Psoas muscle (tissue), 8 donors: ENCODE results near the gene EIPR1. TPM values are rescaled to one million over a fixed set of nuclear protein-coding genes. Genes with fewer than 3 reads are reported as not detected.
A peak's percentile ranks its signal among the peaks of the same experiment; 100 is the strongest.

Experiments used
- ATAC-seq, 4 donors: fragments of 200-7000 bp; cut with Tn5 transposase; one replicate each; pipeline ENCODE4 v1.9.1; 2020; ENCODE audit warnings: moderate library complexity in 3 of 4, mild to moderate bottlenecking in 2 of 4
- DNase-seq, 2 donors: peaks; one replicate each; pipeline ENCODE4 v3.0.0-alpha.2; 2020
- H3K27ac ChIP-seq: fragments of 200-600 bp; one replicate; pipeline ENCODE4 v1.8.0; 2022
- H3K27me3 ChIP-seq, 3 donors: fragments of 200-600 bp in 1 of 3; one replicate each; pipeline versions ENCODE4 v1.6.1 to v1.8.0; 2013 to 2022; ENCODE audit warnings: low read length in 2 of 3, mild to moderate bottlenecking in 2 of 3, moderate library complexity in 1 of 3; ENCODE audit not compliant: insufficient read depth in 3 of 3
- H3K36me3 ChIP-seq, 2 donors: fragments of 200-600 bp in 1 of 2; one replicate each; pipeline versions ENCODE4 v1.6.1 to v1.8.0; 2013 to 2022; ENCODE audit warnings: low read depth in 1 of 2, mild to moderate bottlenecking in 1 of 2, moderate library complexity in 1 of 2; ENCODE audit not compliant: insufficient read depth in 1 of 2
- H3K4me1 ChIP-seq: fragments of 200-600 bp; one replicate; pipeline ENCODE4 v1.8.0; 2022
- H3K4me3 ChIP-seq: fragments of 200-600 bp; one replicate; pipeline ENCODE4 v1.8.0; 2022; ENCODE audit warnings: mild to moderate bottlenecking
- H3K9me3 ChIP-seq: fragments of 200-600 bp; one replicate; pipeline ENCODE4 v1.8.0; 2022
- CTCF ChIP-seq: fragments of 200-600 bp; IDR thresholded peaks from one replicate; pipeline ENCODE4 v1.8.0; 2022; ENCODE audit warnings: antibody characterized with exemption
- WGBS, 3 donors: extraction: QIAGEN DNeasy Blood & Tissue Kit; methylation state at CpG; one replicate each; pipeline versions ENCODE4 v1.1.6 to v1.1.7; 2013; 5-methylcytosine and 5-hydroxymethylcytosine counted together
- intact Hi-C, 2 donors: fragments of 100-400 bp; cut with DNase I; formaldehyde crosslinking; loops; one replicate each; pipeline versions ENCODE4 v1.11.0 to v1.14.2; 2022
- polyA plus RNA-seq, 3 donors: library from polyadenylated mRNA; stranded (reverse); fragments of 200-250 nt; gene quantifications; one replicate each; pipeline ENCODE4 v1.2.3, GENCODE V29; 2013
- total RNA-seq, 4 donors: library from RNA; stranded (reverse); fragmentation: NEBNext Ultra II Directional in 2 of 4; extraction: Animal tissue kit (Norgen Biotek cat#: 25700) in 2 of 4; gene quantifications; one replicate each; pipeline versions ENCODE4 v1.2.1 to v1.2.4, GENCODE V29; 2021 to 2023
- donor health status: healthy with polysubstance abuse.
- donor health status: DM: no; HTN: no; CAD: no; lungs with moderate emphysema.
- donor health status: Bipolar disorder and iron deficiency.
- donor health status: healthy.
- donor health status: DM: yes; HTN: yes; CAD: no.
- donor health status: DM: no; HTN: no; CAD: no.
- donor health status: DM: no; HTN: no; CAD: no.
- donor health status: DM: yes; HTN: yes; CAD: no.

EIPR1 gene
- total and polyA plus RNA-seq, 7 donors, result 9.7 to 42.1 (median 12.5) TPM

- TF ChIP-seq CTCF, result no peak
- Histone ChIP-seq H3K36me3 (peaks cover 0 to 24% of the 10 kb centered on the region in 2 donors), H3K27me3 (no peaks in the 10 kb centered on the region), H3K27ac (no peak overlapping the region), H3K9me3 (no peaks in the 10 kb centered on the region), H3K4me1 (peaks cover 4% of the 10 kb centered on the region), H3K4me3 (no peak overlapping the region)
- intact Hi-C loops, result loop anchor here in 1 of 2 donors (5.0 kb wide), 1 partner anchor 112 kb away; no protein-coding TSS in a partner anchor
- ATAC-seq (no peak), DNase-seq (no peak)
- WGBS, 3 donors, result 92 to 98% (median 96%) methylated on average over 8 of the region's 8 CpGs
Observed at GRCh38 chr2:3189961-3190360, 187.7 kb downstream of the EIPR1 start.

- DNase-seq (no peak), ATAC-seq (no peak)
- Histone ChIP-seq H3K4me1 (peaks cover 4% of the 10 kb centered on the region), H3K9me3 (no peaks in the 10 kb centered on the region), H3K27me3 (no peaks in the 10 kb centered on the region), H3K27ac (no peak overlapping the region), H3K36me3 (peaks cover 0 to 24% of the 10 kb centered on the region in 2 donors), H3K4me3 (no peak overlapping the region)
- no peak for TF ChIP-seq CTCF
- intact Hi-C loops, result no loop called here
- 87 to 90% (median 89%) methylated on average over 26 of the region's 26 CpGs for whole genome bisulfite sequencing, 3 donors
Observed at GRCh38 chr2:3189076-3189591, 188.5 kb downstream of the EIPR1 start.

GRCh38 chr2:3188405-3188946 is 189.1 kb downstream of the EIPR1 start:
- ATAC-seq (no peak), DNase-seq (no peak)
- H3K9me3 ChIP-seq, result no peaks in the 10 kb centered on the region
- intact Hi-C loops, result no loop called here
- WGBS, 3 donors, result 97 to 98% (median 98%) methylated on average over 21 of the region's 21 CpGs
- peaks cover 0 to 24% of the 10 kb centered on the region in 2 donors for H3K36me3 ChIP-seq
- TF ChIP-seq CTCF, result no peak
- peaks cover 4% of the 10 kb centered on the region for H3K4me1 ChIP-seq
- no peak overlapping the region for H3K27ac ChIP-seq
- no peaks in the 10 kb centered on the region for H3K27me3 ChIP-seq
- H3K4me3 ChIP-seq, result no peak overlapping the region

- Histone ChIP-seq H3K27me3 (no peaks in the 10 kb centered on the region), H3K27ac (no peak overlapping the region), H3K9me3 (no peaks in the 10 kb centered on the region), H3K36me3 (peaks cover 0 to 23% of the 10 kb centered on the region in 2 donors), H3K4me1 (no peaks in the 10 kb centered on the region), H3K4me3 (no peak overlapping the region)
- no peak for DNase-seq
- ATAC-seq, result no peak
- TF ChIP-seq CTCF, result no peak
- intact Hi-C loops, result no loop called here
- WGBS, 3 donors, result 87 to 90% (median 88%) methylated on average over 8 to 12 of the region's 12 CpGs
Observed at GRCh38 chr2:3187467-3187866, 190.2 kb downstream of the EIPR1 start.

- no peak overlapping the region for H3K4me3 ChIP-seq
- H3K27me3 ChIP-seq, result no peaks in the 10 kb centered on the region
- DNase-seq (peak in 1 of 2 donors; percentile 37), ATAC-seq (no peak)
- intact Hi-C loops, result no loop called here
- peaks cover 0 to 16% of the 10 kb centered on the region in 2 donors for H3K36me3 ChIP-seq
- H3K4me1 ChIP-seq, result no peaks in the 10 kb centered on the region
- TF ChIP-seq CTCF, result no peak
- no peak overlapping the region for H3K27ac ChIP-seq
- no peaks in the 10 kb centered on the region for H3K9me3 ChIP-seq
- WGBS, 3 donors, result 88 to 98% (median 97%) methylated on average over 8 of the region's 8 CpGs
Observed at GRCh38 chr2:3186766-3187165, 190.9 kb downstream of the EIPR1 start.
